Measurements from ENCODE around the gene TTC21B. TPM values are rescaled to one million over a fixed set of nuclear protein-coding genes. Genes with fewer than 3 reads are reported as not detected.
A peak's percentile ranks its signal among the peaks of the same experiment; 100 is the strongest.

Gene TTC21B
- total and polyA plus RNA-seq, 10 of the 15 experiments (the other 5 are each of a cell fraction or from before 2014, with no cell fraction given) = 2.7 to 22.4 (median 11.3) TPM

DNA sequence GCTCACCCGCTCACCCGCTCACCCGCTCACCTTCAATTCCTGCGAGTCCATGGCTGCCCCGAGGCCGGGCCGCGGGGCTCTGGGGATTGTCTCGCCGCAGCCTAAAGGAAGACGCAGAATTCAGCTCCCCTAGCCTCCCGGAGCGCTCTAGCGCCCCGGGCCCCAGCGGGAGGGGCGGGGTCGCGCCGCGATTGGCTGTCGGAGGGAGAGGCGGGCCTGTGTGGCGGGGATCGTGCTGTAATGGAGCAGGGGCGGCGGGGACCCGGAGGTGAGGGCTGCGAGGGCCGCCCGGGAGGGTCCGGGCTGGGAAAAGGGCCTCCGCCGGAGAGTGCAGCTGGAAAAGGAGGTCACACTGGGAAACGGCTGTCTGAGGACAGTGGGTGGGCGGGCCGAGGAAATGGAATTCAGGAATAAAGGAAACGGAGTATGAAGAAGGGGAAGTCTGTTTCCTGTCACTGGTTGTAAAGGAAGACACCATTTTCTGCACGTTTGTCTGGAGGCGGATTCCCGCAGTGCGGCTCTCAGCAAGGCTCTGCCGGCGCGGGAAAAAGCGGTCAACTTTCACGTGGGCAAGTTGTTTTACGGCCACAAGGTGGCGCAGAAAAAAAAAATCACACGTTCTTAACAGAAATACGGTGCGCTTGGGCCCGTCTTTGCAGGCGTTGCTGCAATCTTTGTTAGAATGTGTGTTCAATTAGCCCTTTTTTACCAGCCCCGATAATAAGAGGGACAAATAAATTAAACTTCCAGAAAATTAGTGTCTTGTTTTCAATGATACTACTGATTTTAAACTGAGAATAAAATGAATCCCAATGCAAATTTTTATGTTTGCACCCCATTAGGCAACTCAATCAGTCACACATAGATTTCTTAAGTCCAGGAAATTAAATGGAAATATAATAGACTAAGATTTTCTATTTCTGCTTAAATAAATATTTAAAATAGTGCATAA lies at the start of gene TTC21B (continued):
- TF ChIP-seq, protein P1, sequence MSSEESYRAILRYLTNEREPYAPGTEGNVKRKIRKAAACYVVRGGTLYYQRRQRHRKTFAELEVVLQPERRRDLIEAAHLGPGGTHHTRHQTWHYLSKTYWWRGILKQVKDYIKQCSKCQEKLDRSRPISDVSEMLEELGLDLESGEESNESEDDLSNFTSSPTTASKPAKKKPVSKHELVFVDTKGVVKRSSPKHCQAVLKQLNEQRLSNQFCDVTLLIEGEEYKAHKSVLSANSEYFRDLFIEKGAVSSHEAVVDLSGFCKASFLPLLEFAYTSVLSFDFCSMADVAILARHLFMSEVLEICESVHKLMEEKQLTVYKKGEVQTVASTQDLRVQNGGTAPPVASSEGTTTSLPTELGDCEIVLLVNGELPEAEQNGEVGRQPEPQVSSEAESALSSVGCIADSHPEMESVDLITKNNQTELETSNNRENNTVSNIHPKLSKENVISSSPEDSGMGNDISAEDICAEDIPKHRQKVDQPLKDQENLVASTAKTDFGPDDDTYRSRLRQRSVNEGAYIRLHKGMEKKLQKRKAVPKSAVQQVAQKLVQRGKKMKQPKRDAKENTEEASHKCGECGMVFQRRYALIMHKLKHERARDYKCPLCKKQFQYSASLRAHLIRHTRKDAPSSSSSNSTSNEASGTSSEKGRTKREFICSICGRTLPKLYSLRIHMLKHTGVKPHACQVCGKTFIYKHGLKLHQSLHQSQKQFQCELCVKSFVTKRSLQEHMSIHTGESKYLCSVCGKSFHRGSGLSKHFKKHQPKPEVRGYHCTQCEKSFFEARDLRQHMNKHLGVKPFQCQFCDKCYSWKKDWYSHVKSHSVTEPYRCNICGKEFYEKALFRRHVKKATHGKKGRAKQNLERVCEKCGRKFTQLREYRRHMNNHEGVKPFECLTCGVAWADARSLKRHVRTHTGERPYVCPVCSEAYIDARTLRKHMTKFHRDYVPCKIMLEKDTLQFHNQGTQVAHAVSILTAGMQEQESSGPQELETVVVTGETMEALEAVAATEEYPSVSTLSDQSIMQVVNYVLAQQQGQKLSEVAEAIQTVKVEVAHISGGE (CRISPR knock-in tag; IDR thresholded peaks at IDR 0.05) = no peak
- TF ChIP-seq STAT3 (IDR thresholded peaks at IDR 0.05; ENCODE audit: low read depth, low read length) = no peak
- TF ChIP-seq, protein P2, sequence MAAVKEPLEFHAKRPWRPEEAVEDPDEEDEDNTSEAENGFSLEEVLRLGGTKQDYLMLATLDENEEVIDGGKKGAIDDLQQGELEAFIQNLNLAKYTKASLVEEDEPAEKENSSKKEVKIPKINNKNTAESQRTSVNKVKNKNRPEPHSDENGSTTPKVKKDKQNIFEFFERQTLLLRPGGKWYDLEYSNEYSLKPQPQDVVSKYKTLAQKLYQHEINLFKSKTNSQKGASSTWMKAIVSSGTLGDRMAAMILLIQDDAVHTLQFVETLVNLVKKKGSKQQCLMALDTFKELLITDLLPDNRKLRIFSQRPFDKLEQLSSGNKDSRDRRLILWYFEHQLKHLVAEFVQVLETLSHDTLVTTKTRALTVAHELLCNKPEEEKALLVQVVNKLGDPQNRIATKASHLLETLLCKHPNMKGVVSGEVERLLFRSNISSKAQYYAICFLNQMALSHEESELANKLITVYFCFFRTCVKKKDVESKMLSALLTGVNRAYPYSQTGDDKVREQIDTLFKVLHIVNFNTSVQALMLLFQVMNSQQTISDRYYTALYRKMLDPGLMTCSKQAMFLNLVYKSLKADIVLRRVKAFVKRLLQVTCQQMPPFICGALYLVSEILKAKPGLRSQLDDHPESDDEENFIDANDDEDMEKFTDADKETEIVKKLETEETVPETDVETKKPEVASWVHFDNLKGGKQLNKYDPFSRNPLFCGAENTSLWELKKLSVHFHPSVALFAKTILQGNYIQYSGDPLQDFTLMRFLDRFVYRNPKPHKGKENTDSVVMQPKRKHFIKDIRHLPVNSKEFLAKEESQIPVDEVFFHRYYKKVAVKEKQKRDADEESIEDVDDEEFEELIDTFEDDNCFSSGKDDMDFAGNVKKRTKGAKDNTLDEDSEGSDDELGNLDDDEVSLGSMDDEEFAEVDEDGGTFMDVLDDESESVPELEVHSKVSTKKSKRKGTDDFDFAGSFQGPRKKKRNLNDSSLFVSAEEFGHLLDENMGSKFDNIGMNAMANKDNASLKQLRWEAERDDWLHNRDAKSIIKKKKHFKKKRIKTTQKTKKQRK (IDR thresholded peaks at IDR 0.05; ENCODE audit: low read depth, low read length) = no peak
- TF ChIP-seq SUZ12 (IDR thresholded peaks at IDR 0.05; ENCODE audit: unreplicated experiment) = no peak
- peak; percentile 47 for TF ChIP-seq RAD21 (IDR thresholded peaks at IDR 0.05; ENCODE audit: insufficient read depth, low read depth, low read length)
- no peak for TF ChIP-seq JUND (IDR thresholded peaks at IDR 0.05; ENCODE audit: low read depth, low read length)
- TF ChIP-seq TCF12 (IDR thresholded peaks at IDR 0.05; ENCODE audit: low read depth, low read length) = no peak
- TF ChIP-seq, protein P3, sequence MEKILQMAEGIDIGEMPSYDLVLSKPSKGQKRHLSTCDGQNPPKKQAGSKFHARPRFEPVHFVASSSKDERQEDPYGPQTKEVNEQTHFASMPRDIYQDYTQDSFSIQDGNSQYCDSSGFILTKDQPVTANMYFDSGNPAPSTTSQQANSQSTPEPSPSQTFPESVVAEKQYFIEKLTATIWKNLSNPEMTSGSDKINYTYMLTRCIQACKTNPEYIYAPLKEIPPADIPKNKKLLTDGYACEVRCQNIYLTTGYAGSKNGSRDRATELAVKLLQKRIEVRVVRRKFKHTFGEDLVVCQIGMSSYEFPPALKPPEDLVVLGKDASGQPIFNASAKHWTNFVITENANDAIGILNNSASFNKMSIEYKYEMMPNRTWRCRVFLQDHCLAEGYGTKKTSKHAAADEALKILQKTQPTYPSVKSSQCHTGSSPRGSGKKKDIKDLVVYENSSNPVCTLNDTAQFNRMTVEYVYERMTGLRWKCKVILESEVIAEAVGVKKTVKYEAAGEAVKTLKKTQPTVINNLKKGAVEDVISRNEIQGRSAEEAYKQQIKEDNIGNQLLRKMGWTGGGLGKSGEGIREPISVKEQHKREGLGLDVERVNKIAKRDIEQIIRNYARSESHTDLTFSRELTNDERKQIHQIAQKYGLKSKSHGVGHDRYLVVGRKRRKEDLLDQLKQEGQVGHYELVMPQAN (conservative IDR thresholded peaks at IDR 0.05) = peak; percentile 60
- no peak for TF ChIP-seq NFXL1 (IDR thresholded peaks at IDR 0.05; ENCODE audit: borderline replicate concordance)
- TF ChIP-seq RBBP5 (conservative IDR thresholded peaks at IDR 0.05) = no peak
- TF ChIP-seq, protein P4, sequence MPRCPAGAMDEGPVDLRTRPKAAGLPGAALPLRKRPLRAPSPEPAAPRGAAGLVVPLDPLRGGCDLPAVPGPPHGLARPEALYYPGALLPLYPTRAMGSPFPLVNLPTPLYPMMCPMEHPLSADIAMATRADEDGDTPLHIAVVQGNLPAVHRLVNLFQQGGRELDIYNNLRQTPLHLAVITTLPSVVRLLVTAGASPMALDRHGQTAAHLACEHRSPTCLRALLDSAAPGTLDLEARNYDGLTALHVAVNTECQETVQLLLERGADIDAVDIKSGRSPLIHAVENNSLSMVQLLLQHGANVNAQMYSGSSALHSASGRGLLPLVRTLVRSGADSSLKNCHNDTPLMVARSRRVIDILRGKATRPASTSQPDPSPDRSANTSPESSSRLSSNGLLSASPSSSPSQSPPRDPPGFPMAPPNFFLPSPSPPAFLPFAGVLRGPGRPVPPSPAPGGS (IDR thresholded peaks at IDR 0.05; ENCODE audit: borderline replicate concordance, insufficient read depth, low read depth, low read length, poor library complexity, severe bottlenecking) = no peak
- TF ChIP-seq, protein P5, sequence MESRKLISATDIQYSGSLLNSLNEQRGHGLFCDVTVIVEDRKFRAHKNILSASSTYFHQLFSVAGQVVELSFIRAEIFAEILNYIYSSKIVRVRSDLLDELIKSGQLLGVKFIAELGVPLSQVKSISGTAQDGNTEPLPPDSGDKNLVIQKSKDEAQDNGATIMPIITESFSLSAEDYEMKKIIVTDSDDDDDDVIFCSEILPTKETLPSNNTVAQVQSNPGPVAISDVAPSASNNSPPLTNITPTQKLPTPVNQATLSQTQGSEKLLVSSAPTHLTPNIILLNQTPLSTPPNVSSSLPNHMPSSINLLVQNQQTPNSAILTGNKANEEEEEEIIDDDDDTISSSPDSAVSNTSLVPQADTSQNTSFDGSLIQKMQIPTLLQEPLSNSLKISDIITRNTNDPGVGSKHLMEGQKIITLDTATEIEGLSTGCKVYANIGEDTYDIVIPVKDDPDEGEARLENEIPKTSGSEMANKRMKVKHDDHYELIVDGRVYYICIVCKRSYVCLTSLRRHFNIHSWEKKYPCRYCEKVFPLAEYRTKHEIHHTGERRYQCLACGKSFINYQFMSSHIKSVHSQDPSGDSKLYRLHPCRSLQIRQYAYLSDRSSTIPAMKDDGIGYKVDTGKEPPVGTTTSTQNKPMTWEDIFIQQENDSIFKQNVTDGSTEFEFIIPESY (IDR thresholded peaks at IDR 0.05) = no peak
- peak; percentile 63 for TF ChIP-seq ZNF384 (IDR thresholded peaks at IDR 0.05; ENCODE audit: borderline replicate concordance, low read depth, low read length)
- TF ChIP-seq KDM1A (IDR thresholded peaks at IDR 0.05; ENCODE audit: borderline replicate concordance) = no peak
- TF ChIP-seq RFX5 (IDR thresholded peaks at IDR 0.05; ENCODE audit: low read depth, low read length) = no peak
- peak; percentile 99 to 100 for TF ChIP-seq IKZF2 (IDR thresholded peaks at IDR 0.05)

All from GM12878 (cell line).